Neuronal stem cell (in vitro differentiated cells): Measurements from ENCODE around the gene ITGBL1.

Source experiments
- DNase-seq: peaks from one replicate; pipeline ENCODE4 v3.0.0-alpha.2; 2013; ENCODE audit warnings: low spot score
- H2AFZ ChIP-seq: one replicate; pipeline ENCODE4 v1.6.1; 2013; ENCODE audit warnings: mild to moderate bottlenecking, low read length, inconsistent platforms
- H2AK5ac ChIP-seq: 2 replicates; pipeline ENCODE4 v1.6.1; 2013; ENCODE audit warnings: low read depth, mild to moderate bottlenecking, inconsistent platforms, low read length, moderate library complexity, mixed read lengths
- H2BK120ac ChIP-seq: 2 replicates; pipeline ENCODE4 v1.6.1; 2013; ENCODE audit warnings: low read depth, mild to moderate bottlenecking, inconsistent platforms, low read length, moderate library complexity, mixed read lengths
- H2BK12ac ChIP-seq: one replicate; pipeline ENCODE4 v1.6.1; 2013; ENCODE audit warnings: low read length, inconsistent platforms
- H2BK15ac ChIP-seq: 2 replicates; pipeline ENCODE4 v1.6.1; 2013; ENCODE audit warnings: mild to moderate bottlenecking, low read length, inconsistent platforms, mixed read lengths
- H2BK5ac ChIP-seq: one replicate; pipeline ENCODE4 v1.6.1; 2013; ENCODE audit warnings: inconsistent platforms, mild to moderate bottlenecking, low read length, moderate library complexity
- H3K14ac ChIP-seq: one replicate; pipeline ENCODE4 v1.6.1; 2013; ENCODE audit warnings: low read length, inconsistent platforms
- H3K18ac ChIP-seq: 2 replicates; pipeline ENCODE4 v1.6.1; 2013; ENCODE audit warnings: low read length, inconsistent platforms
- H3K23ac ChIP-seq: 2 replicates; pipeline ENCODE4 v1.6.1; 2013; ENCODE audit warnings: low read depth, mild to moderate bottlenecking, mixed read lengths, low read length, inconsistent platforms; ENCODE audit not compliant: poor library complexity
- H3K27ac ChIP-seq: replicated peaks from 3 replicates; pipeline ENCODE4 v1.5.1; 2013; ENCODE audit warnings: low read length, inconsistent platforms
- H3K27me3 ChIP-seq, 3 experiments: 2 replicates each; pipeline ENCODE4 v1.6.1; 2013; ENCODE audit warnings: low read length in 3 of 3, mild to moderate bottlenecking in 2 of 3, inconsistent platforms in 1 of 3, low read depth in 1 of 3, mixed read lengths in 1 of 3, moderate library complexity in 1 of 3; ENCODE audit not compliant: control insufficient read depth in 3 of 3, insufficient read depth in 3 of 3
- H3K36me3 ChIP-seq, 2 donors: replicated peaks in 1 of 2; 2 replicates each; pipeline ENCODE4 v1.6.1; 2013; ENCODE audit warnings: low read length in 2 of 2; ENCODE audit not compliant: control insufficient read depth in 2 of 2, insufficient read depth in 2 of 2
- H3K4ac ChIP-seq: 2 replicates; pipeline ENCODE4 v1.6.1; 2013; ENCODE audit warnings: inconsistent platforms, mild to moderate bottlenecking, low read length, moderate library complexity
- H3K4me1 ChIP-seq, 2 donors: 1 replicate in 1 of 2; 2 replicates in 1 of 2; pipeline ENCODE4 v1.6.1; 2013; ENCODE audit warnings: low read length in 2 of 2, low read depth in 1 of 2; ENCODE audit not compliant: control insufficient read depth in 2 of 2, insufficient read depth in 1 of 2
- H3K4me2 ChIP-seq: one replicate; pipeline ENCODE4 v1.6.1; 2013; ENCODE audit warnings: mild to moderate bottlenecking, low read length, inconsistent platforms; ENCODE audit not compliant: insufficient read depth, poor library complexity, severe bottlenecking
- H3K4me3 ChIP-seq, 2 donors: 2 replicates each; pipeline ENCODE4 v1.5.1; 2013; ENCODE audit warnings: low read length in 2 of 2, mild to moderate bottlenecking in 2 of 2, inconsistent platforms in 1 of 2, moderate library complexity in 1 of 2
- H3K79me1 ChIP-seq: one replicate; pipeline ENCODE4 v1.6.1; 2013; ENCODE audit warnings: low read depth, mild to moderate bottlenecking, inconsistent platforms, low read length, moderate library complexity
- H3K9ac ChIP-seq: one replicate; pipeline ENCODE4 v1.6.1; 2013; ENCODE audit warnings: mild to moderate bottlenecking, low read depth, low read length, inconsistent platforms; ENCODE audit not compliant: poor library complexity
- H3K9me3 ChIP-seq, 2 donors: replicated peaks in 1 of 2; 2 replicates each; pipeline versions ENCODE3 to v1.6.1; 2013; ENCODE audit warnings: low read length in 2 of 2, mild to moderate bottlenecking in 2 of 2, inconsistent platforms in 1 of 2, low read depth in 1 of 2, mixed read lengths in 1 of 2, moderate library complexity in 1 of 2; ENCODE audit not compliant: control insufficient read depth in 2 of 2, insufficient read depth in 1 of 2
- H4K8ac ChIP-seq: one replicate; pipeline ENCODE4 v1.6.1; 2013; ENCODE audit warnings: low read depth, mild to moderate bottlenecking, inconsistent platforms, low read length, moderate library complexity
- H4K91ac ChIP-seq: one replicate; pipeline ENCODE4 v1.6.1; 2013; ENCODE audit warnings: low read length, low read depth, mild to moderate bottlenecking, inconsistent platforms; ENCODE audit not compliant: poor library complexity
- WGBS, 2 donors: extraction: QIAGEN DNeasy Blood & Tissue Kit; methylation state at CpG; one replicate each; pipeline ENCODE4 v1.1.7; 2013; ENCODE audit warnings: missing lambda C conversion rate in 2 of 2, mixed read lengths in 1 of 2; ENCODE audit not compliant: insufficient read length in 2 of 2, insufficient replicate concordance in 1 of 2; ENCODE audit errors: extremely low coverage in 2 of 2; 5-methylcytosine and 5-hydroxymethylcytosine counted together

Gene ITGBL1

DNA sequence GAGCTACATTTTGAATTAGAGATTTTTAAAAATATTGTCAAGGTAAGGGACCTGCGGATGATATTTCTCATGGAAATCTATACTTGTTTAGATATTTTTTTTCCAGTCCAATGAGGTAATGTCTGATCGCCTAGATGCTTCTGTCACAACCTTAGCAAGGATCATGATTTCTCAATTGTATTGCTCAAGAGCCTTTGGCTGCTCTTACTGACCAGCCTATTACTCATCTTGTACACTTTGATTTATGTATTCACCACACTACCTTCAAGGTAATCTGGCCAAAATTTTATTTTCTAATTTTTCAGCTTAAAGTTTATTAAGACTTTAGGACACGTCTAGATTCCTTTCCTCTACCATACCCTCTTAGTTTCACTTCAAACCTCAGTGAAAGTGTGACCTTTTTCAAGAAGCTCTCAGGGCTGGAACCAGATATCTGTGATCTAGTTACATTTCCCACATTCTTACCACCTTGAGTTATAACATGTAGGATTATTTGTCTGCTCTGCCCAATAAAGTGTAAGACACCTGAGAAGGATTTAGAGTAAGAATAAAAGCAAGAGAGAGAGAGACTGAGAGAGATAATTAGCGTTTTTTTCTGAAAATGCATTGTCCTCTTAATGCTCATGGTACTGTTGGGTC is 197.1 kb downstream of the ITGBL1 start:
- no peak overlapping the region for H2AK5ac ChIP-seq
- H2BK120ac ChIP-seq: no peak overlapping the region
- no peak overlapping the region for H3K27ac ChIP-seq
- H3K4me2 ChIP-seq: no peak overlapping the region
- no peak overlapping the region for H2BK5ac ChIP-seq
- no peak overlapping the region for H3K14ac ChIP-seq
- no peaks in the 10 kb centered on the region for H3K36me3 ChIP-seq
- H4K8ac ChIP-seq: no peak overlapping the region
- H2BK12ac ChIP-seq: no peak overlapping the region
- H3K27me3 ChIP-seq: peaks cover 0 to under 1% (median 0%) of the 10 kb centered on the region in 3 experiments
- no peak for DNase-seq
- no peaks in the 10 kb centered on the region for H3K79me1 ChIP-seq
- H3K4me1 ChIP-seq: no peaks in the 10 kb centered on the region
- H3K9ac ChIP-seq: no peak overlapping the region
- no peak overlapping the region for H3K23ac ChIP-seq
- WGBS, 2 donors: no CpG with 5 or more reads among the region's 4 CpGs
- H3K9me3 ChIP-seq: no peaks in the 10 kb centered on the region
- no peak overlapping the region for H3K18ac ChIP-seq
- H2BK15ac ChIP-seq: no peak overlapping the region
- H3K4ac ChIP-seq: no peak overlapping the region
- H2AFZ ChIP-seq: no peak overlapping the region
- no peak overlapping the region for H4K91ac ChIP-seq
- no peak overlapping the region for H3K4me3 ChIP-seq

DNA sequence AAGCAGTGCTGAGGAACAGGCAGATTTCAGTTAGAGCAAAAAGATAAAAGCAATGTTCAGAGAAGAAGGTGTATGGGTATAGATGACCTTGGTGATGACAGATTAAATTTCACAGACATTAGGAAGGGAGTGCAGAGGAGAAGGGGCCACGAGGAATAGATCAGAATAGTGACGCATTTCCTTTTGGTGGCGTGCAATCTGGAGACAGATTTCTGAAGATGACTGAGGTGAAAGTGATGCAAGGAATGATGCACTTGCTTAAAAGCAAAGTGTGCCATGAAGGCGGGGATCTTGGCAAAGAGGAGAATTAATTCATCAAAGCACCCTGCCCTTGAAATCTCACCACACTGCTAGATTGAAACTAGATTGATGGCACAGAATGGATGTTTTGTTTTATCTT is 202.4 kb downstream of the ITGBL1 start:
- Histone ChIP-seq H2BK5ac (no peak overlapping the region), H3K18ac (no peak overlapping the region), H3K4ac (no peak overlapping the region), H3K4me1 (no peaks in the 10 kb centered on the region), H3K14ac (no peak overlapping the region), H2AFZ (no peak overlapping the region), H4K8ac (no peak overlapping the region), H4K91ac (no peak overlapping the region), H2BK120ac (no peak overlapping the region), H3K23ac (no peak overlapping the region), H3K9ac (no peak overlapping the region), H3K36me3 (no peaks in the 10 kb centered on the region), H3K79me1 (no peaks in the 10 kb centered on the region), H3K27ac (no peak overlapping the region), H2BK15ac (no peak overlapping the region), H2BK12ac (no peak overlapping the region), H3K27me3 (peaks cover 0 to 5% (median 0%) of the 10 kb centered on the region in 3 experiments), H3K4me2 (no peak overlapping the region), H3K4me3 (no peak overlapping the region), H2AK5ac (no peak overlapping the region), H3K9me3 (no peaks in the 10 kb centered on the region)
- WGBS, 2 donors: no CpG with 5 or more reads among the region's 4 CpGs
- no peak for DNase-seq

DNA sequence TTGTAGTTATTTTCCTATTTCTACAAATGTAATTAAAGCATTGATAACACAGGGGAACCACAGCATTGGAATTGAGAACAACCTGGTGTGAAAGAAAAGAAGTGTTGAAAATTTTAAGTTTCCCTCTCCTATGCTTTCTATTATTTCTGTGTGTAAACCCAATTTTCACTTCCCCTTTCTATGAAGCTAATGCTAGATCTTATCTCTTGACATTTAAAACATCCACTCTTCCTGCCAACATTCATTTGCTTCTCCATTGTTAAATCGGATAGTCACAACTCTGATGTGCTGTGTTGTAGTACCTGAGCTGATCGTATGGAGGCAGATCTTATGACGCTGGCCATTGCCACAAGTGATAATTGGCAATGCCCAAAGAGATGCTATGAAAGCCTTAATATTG is 203.0 kb downstream of the ITGBL1 start:
- no peak overlapping the region for H2BK120ac ChIP-seq
- H4K8ac ChIP-seq: no peak overlapping the region
- H3K14ac ChIP-seq: no peak overlapping the region
- no peak overlapping the region for H2AK5ac ChIP-seq
- H3K4me3 ChIP-seq: no peak overlapping the region
- no peak overlapping the region for H3K9ac ChIP-seq
- no peak overlapping the region for H2BK15ac ChIP-seq
- peaks cover 0 to 5% (median 0%) of the 10 kb centered on the region in 3 experiments for H3K27me3 ChIP-seq
- H2BK12ac ChIP-seq: no peak overlapping the region
- H2AFZ ChIP-seq: no peak overlapping the region
- no peak overlapping the region for H3K4me2 ChIP-seq
- H4K91ac ChIP-seq: no peak overlapping the region
- H3K23ac ChIP-seq: no peak overlapping the region
- no CpG with 5 or more reads among the region's 3 CpGs for WGBS, 2 donors
- no peaks in the 10 kb centered on the region for H3K9me3 ChIP-seq
- H3K18ac ChIP-seq: no peak overlapping the region
- no peak overlapping the region for H2BK5ac ChIP-seq
- no peak overlapping the region for H3K4ac ChIP-seq
- no peak for DNase-seq
- no peak overlapping the region for H3K27ac ChIP-seq
- no peaks in the 10 kb centered on the region for H3K79me1 ChIP-seq
- no peaks in the 10 kb centered on the region for H3K4me1 ChIP-seq
- no peaks in the 10 kb centered on the region for H3K36me3 ChIP-seq

DNA sequence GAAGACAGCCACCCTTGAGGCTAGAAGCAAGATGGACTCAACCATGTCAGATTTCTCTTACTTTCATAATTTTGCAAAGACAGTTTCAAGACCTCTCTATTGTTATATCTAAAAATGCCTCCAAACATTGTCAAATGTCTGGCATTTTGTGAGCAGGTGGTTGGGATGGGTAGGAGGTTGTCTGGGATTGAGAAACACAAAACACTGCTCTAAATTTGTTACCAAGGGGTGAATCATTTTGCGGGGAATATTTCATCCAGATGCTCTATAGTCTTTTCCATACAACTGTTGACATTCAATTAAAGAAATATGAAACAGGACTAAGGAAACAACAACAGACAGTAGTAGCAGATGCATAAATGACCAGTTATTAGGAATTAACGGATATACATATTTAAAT is 208.2 kb downstream of the ITGBL1 start:
- Histone ChIP-seq H4K91ac (no peak overlapping the region), H3K27me3 (no peaks in the 10 kb centered on the region), H4K8ac (no peak overlapping the region), H2BK120ac (no peak overlapping the region), H3K4me3 (no peak overlapping the region), H3K4me2 (no peak overlapping the region), H3K9me3 (no peaks in the 10 kb centered on the region), H3K14ac (no peak overlapping the region), H3K4ac (no peak overlapping the region), H3K9ac (no peak overlapping the region), H2BK5ac (no peak overlapping the region), H3K4me1 (no peaks in the 10 kb centered on the region), H3K36me3 (no peaks in the 10 kb centered on the region), H2AFZ (no peak overlapping the region), H3K27ac (no peak overlapping the region), H3K18ac (no peak overlapping the region), H2AK5ac (no peak overlapping the region), H2BK15ac (no peak overlapping the region), H2BK12ac (no peak overlapping the region), H3K23ac (no peak overlapping the region), H3K79me1 (no peaks in the 10 kb centered on the region)
- DNase-seq: no peak
- WGBS, 2 donors: no CpG with 5 or more reads among the region's 2 CpGs
